Nephron (organoid): ENCODE results near the gene SEC16B.

ENCODE experiments used
- H3K27ac Mint-ChIP-seq, 3 experiments: 2 replicates each; pipeline ENCODE4 v1.8.0; 2020; ENCODE audit warnings: mixed read lengths in 3 of 3, mild to moderate bottlenecking in 2 of 3, moderate library complexity in 1 of 3
- H3K27me3 Mint-ChIP-seq: 2 replicates; pipeline ENCODE4 v1.8.0; 2021; ENCODE audit warnings: low read depth, mild to moderate bottlenecking, moderate library complexity, mixed read lengths
- H3K36me3 Mint-ChIP-seq: 2 replicates; pipeline ENCODE4 v1.8.0; 2020; ENCODE audit warnings: low read depth, mixed read lengths
- H3K4me1 Mint-ChIP-seq: 2 replicates; pipeline ENCODE4 v1.8.0; 2020; ENCODE audit warnings: mixed read lengths
- H3K4me3 Mint-ChIP-seq, 3 experiments: 2 replicates each; pipeline ENCODE4 v1.8.0; 2020; ENCODE audit warnings: mild to moderate bottlenecking in 3 of 3, mixed read lengths in 3 of 3, moderate library complexity in 2 of 3
- H3K9me3 Mint-ChIP-seq: 2 replicates; pipeline ENCODE4 v1.8.0; 2020; ENCODE audit warnings: mixed read lengths
- CTCF ChIP-seq, 3 experiments: fragments of 200-600 bp; sonication (generic); IDR thresholded peaks; one replicate each; pipeline ENCODE4 v1.5.0; 2021; ENCODE audit warnings: antibody characterized with exemption in 3 of 3; ENCODE audit not compliant: unreplicated experiment in 3 of 3

Gene SEC16B

DNA sequence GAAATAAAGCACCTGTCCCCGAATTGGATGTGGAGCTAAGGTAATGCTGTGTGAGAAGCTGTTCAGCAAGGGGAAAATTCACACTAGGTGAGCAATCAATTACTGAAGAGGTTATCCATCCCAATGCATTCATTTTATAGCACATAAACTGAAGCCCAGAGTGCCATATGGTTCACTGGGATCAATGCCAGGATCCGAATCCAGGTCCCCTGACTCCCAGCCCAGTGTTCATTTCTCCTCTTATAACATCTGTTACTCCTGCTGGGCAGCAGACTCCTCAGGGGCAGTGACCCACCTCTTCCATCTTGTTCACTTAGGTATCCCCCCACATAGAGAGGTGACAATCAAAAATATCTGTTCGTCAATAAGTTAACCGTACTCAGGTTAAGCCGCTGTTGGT is 13.2 kb upstream of the SEC16B start:
- Mint-ChIP-seq H3K9me3 (peaks cover 3% of the 10 kb centered on the region), H3K4me1 (peaks cover 27% of the 10 kb centered on the region), H3K27me3 (no peaks in the 10 kb centered on the region), H3K36me3 (no peaks in the 10 kb centered on the region), H3K4me3 (peak overlapping the region; percentile 14 to 76 (median 75)), H3K27ac (peak overlapping the region in 2 of 3 experiments; percentile 80)
- no peak for TF ChIP-seq CTCF (IDR thresholded peaks at IDR 0.05; ENCODE audit: unreplicated experiment in 3 of 3)

GRCh38 chr1:177981200-177981599 is 11.3 kb upstream of the SEC16B start:
- Mint-ChIP-seq H3K9me3 (peaks cover under 1% of the 10 kb centered on the region), H3K27ac (no peak overlapping the region), H3K4me1 (peaks cover 27% of the 10 kb centered on the region), H3K4me3 (no peak overlapping the region), H3K27me3 (no peaks in the 10 kb centered on the region), H3K36me3 (no peaks in the 10 kb centered on the region)
- TF ChIP-seq CTCF (IDR thresholded peaks at IDR 0.05; ENCODE audit: unreplicated experiment in 3 of 3) = no peak

DNA sequence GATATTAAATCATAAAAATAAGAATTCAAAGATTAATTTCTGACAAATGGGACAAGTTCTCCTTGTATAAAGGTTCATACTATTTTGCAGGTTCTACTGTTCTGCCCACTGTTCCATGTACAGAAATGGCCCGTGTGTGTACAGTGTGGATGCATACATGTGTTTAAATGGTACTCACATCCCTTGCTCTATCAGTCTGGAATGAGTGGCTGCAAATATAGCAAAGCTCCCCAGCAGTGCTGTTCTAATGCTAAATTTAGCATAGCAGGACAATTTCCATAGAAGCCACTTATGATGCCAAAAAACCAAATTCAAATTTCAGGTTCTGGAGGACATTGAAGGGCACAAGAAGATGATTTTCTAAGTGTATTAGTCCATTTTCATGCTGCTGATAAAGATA is 9.4 kb upstream of the SEC16B start:
- H3K27me3 Mint-ChIP-seq = peaks cover 1% of the 10 kb centered on the region
- peaks cover 2% of the 10 kb centered on the region for H3K9me3 Mint-ChIP-seq
- H3K27ac Mint-ChIP-seq = no peak overlapping the region
- no peaks in the 10 kb centered on the region for H3K36me3 Mint-ChIP-seq
- H3K4me1 Mint-ChIP-seq = peaks cover 24% of the 10 kb centered on the region
- TF ChIP-seq CTCF (IDR thresholded peaks at IDR 0.05; ENCODE audit: unreplicated experiment in 3 of 3) = no peak
- H3K4me3 Mint-ChIP-seq = no peak overlapping the region

DNA sequence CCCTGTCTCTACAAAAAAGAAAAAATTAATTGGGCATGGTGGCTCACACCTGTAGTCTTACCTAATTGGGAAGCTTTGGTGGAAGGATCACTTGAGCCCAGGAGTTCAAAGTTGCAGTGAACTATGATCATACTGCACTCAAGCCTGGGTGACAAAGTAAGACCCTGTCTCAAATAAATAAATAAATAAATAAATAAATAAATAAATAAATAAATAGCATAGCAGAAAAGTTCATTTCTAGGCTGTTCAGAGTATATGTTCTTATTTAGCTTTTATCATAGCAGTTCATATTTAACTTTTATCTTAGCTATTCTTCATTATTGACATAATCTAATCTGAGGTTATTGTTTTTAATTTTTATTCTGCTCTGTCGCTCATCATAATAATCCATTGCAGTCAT is 8.7 kb upstream of the SEC16B start:
- peaks cover 2% of the 10 kb centered on the region for H3K9me3 Mint-ChIP-seq
- no peaks in the 10 kb centered on the region for H3K36me3 Mint-ChIP-seq
- no peak overlapping the region for H3K27ac Mint-ChIP-seq
- no peak overlapping the region for H3K4me3 Mint-ChIP-seq
- peaks cover 3% of the 10 kb centered on the region for H3K27me3 Mint-ChIP-seq
- TF ChIP-seq CTCF (IDR thresholded peaks at IDR 0.05; ENCODE audit: unreplicated experiment in 3 of 3) = no peak
- peaks cover 17% of the 10 kb centered on the region for H3K4me1 Mint-ChIP-seq

DNA sequence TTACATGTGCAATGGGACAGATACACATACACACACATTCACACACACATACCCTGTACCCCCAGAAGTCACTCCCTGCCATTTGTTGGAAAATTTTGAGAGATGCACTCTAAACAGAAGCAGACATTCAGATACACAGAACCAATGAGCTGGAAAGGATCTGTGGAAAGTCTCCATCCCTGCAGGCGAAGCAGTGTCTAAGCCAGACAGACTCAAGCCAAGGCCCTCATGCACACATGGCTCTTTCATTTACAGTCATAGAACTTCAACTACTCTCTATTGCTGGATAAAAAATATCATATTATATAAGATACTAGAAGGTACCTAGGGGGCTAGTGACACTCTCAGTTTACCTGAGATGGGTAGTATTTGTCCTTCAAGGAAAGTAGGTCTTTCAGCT is 7.3 kb upstream of the SEC16B start:
- H3K9me3 Mint-ChIP-seq = peaks cover 2% of the 10 kb centered on the region
- peaks cover 3% of the 10 kb centered on the region for H3K27me3 Mint-ChIP-seq
- no peak overlapping the region for H3K27ac Mint-ChIP-seq
- H3K36me3 Mint-ChIP-seq = no peaks in the 10 kb centered on the region
- H3K4me1 Mint-ChIP-seq = peaks cover 10% of the 10 kb centered on the region
- TF ChIP-seq CTCF (IDR thresholded peaks at IDR 0.05; ENCODE audit: unreplicated experiment in 3 of 3) = no peak
- H3K4me3 Mint-ChIP-seq = no peak overlapping the region

DNA sequence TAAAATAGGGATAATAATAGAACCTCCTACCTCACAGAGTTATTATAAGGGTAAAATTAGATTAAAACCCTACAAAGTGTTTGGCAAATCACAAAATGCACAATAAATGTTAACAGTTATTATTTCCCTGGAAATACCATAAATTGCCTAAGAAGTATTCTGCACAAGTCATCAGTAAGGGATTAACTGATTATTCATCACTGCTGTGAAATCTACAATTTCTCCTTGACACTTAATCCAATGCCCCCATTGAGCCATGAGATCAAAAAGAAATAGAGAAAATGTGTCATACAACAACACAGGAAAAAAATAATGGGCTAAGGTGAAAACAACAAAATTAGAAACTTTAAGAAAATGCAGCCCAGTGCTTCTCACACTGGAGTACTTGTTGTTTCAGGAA is 6.7 kb upstream of the SEC16B start:
- no peak for TF ChIP-seq CTCF (IDR thresholded peaks at IDR 0.05; ENCODE audit: unreplicated experiment in 3 of 3)
- peaks cover 3% of the 10 kb centered on the region for H3K27me3 Mint-ChIP-seq
- no peak overlapping the region for H3K27ac Mint-ChIP-seq
- H3K4me3 Mint-ChIP-seq = no peak overlapping the region
- no peaks in the 10 kb centered on the region for H3K36me3 Mint-ChIP-seq
- H3K4me1 Mint-ChIP-seq = peaks cover 5% of the 10 kb centered on the region
- H3K9me3 Mint-ChIP-seq = peaks cover 2% of the 10 kb centered on the region
